ENCODE measurements around the gene UIMC1.

Gene UIMC1

DNA sequence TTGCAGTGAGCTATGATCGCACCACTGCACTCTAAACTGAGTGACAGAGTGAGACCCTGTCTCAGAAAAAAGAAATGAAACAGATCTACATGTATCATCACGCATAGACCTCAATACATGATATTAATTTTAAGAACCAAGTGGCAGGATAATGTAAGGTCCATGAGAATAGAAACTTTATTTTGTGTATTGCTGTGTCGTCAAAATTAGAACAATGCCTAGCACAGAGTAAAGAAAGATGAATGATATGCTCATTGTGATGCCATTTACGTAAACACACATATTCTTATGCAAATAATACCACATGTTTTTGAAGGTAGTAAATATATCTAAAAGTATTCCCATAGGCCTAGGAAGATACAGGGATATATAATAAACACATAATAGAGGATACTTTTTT lies 3.6 kb upstream of the UIMC1 start:
- TF ChIP-seq, protein P1, sequence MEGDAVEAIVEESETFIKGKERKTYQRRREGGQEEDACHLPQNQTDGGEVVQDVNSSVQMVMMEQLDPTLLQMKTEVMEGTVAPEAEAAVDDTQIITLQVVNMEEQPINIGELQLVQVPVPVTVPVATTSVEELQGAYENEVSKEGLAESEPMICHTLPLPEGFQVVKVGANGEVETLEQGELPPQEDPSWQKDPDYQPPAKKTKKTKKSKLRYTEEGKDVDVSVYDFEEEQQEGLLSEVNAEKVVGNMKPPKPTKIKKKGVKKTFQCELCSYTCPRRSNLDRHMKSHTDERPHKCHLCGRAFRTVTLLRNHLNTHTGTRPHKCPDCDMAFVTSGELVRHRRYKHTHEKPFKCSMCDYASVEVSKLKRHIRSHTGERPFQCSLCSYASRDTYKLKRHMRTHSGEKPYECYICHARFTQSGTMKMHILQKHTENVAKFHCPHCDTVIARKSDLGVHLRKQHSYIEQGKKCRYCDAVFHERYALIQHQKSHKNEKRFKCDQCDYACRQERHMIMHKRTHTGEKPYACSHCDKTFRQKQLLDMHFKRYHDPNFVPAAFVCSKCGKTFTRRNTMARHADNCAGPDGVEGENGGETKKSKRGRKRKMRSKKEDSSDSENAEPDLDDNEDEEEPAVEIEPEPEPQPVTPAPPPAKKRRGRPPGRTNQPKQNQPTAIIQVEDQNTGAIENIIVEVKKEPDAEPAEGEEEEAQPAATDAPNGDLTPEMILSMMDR (conservative IDR thresholded peaks at IDR 0.05; ENCODE audit: low read depth, low read length), result no peak
- Histone ChIP-seq H3K79me2 (ENCODE audit: insufficient read depth, low read depth) (peaks cover 8% of the 10 kb centered on the region), H2AFZ (ENCODE audit: low read depth) (no peak overlapping the region), H3K36me3 (ENCODE audit: insufficient read depth) (no peaks in the 10 kb centered on the region), H3K4me1 (ENCODE audit: low read depth, poor library complexity, severe bottlenecking) (peaks cover 9% of the 10 kb centered on the region), H3K27ac (no peak overlapping the region), H3K4me3 (IDR thresholded peaks at IDR 0.05; ENCODE audit: insufficient read depth, low read depth, low read length) (no peak overlapping the region), H4K20me1 (ENCODE audit: insufficient read depth) (peaks cover 3% of the 10 kb centered on the region; the same call in 1 of the 2 replicates), H3K9ac (no peak overlapping the region), H3K4me2 (no peak overlapping the region), H3K27me3 (ENCODE audit: insufficient read depth, low read depth) (no peaks in the 10 kb centered on the region)

DNA sequence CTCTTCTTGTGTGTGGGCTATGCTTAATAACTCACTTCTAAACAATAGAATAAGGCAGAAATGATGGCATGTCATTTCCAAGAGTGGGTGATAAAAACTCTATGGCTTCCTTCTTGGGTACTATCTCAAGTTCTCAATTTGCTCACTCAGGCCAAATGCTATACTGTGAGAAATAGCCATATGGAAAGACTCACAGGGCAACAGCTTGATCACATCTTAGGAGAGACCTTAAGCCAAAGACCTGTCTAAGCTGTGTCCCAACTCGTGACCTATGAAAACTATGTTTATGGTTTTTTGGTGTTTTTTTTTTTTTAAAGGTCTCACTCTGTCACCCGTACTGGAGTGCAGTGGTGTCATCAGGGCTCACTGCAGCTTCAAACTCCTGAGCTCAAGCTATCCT lies 2.1 kb upstream of the UIMC1 start:
- Histone ChIP-seq H3K4me2 (no peak overlapping the region), H3K4me1 (ENCODE audit: low read depth, poor library complexity, severe bottlenecking) (peaks cover 19% of the 10 kb centered on the region), H3K27ac (no peak overlapping the region), H3K9ac (no peak overlapping the region), H3K27me3 (ENCODE audit: insufficient read depth, low read depth) (no peaks in the 10 kb centered on the region), H3K4me3 (IDR thresholded peaks at IDR 0.05; ENCODE audit: insufficient read depth, low read depth, low read length) (no peak overlapping the region), H3K36me3 (ENCODE audit: insufficient read depth) (no peaks in the 10 kb centered on the region), H4K20me1 (ENCODE audit: insufficient read depth) (peaks cover 7% of the 10 kb centered on the region; the same call in 1 of the 2 replicates), H2AFZ (ENCODE audit: low read depth) (no peak overlapping the region), H3K79me2 (ENCODE audit: insufficient read depth, low read depth) (peaks cover 22% of the 10 kb centered on the region)
- TF ChIP-seq, protein P1 (conservative IDR thresholded peaks at IDR 0.05; ENCODE audit: low read depth, low read length), result no peak

DNA sequence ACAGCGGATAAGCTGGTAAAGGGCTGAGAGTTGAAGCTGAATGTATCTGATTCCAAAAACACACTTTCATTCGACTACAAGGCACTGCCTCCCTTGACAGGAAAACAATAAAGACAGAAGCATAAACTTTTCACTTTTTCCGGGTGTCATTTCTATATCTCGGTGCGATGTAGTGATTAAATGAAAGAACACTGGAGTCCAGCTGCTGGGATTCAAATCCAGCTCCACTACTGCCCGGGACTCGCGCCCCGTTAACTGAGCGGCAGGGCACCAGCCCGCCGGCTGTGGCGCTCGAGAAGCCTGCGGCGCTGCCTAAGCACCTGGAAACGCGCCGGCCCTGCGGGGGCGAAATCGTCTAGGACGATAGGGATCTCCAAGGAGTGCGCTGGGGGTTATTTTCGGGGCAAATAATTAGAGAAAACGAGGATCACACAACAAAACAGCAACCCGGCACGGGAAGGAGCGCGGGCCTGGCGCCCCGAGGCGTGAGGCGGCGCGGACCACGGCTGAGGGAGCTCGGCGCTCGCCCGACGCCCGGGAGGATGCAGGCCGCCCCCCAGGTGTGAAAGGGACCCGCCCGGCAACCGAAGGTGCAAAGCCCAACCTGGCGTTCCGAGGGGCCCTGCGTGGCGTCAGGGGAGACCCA lies 837 bp downstream of the UIMC1 start:
- peak overlapping the region; percentile 44 for H3K4me2 ChIP-seq
- H3K27me3 ChIP-seq (ENCODE audit: insufficient read depth, low read depth), result no peaks in the 10 kb centered on the region
- no peaks in the 10 kb centered on the region for H3K36me3 ChIP-seq (ENCODE audit: insufficient read depth)
- H3K4me3 ChIP-seq (IDR thresholded peaks at IDR 0.05; ENCODE audit: insufficient read depth, low read depth, low read length), result no peak overlapping the region
- peaks cover 15% of the 10 kb centered on the region for H3K4me1 ChIP-seq (ENCODE audit: low read depth, poor library complexity, severe bottlenecking)
- peak overlapping the region; percentile 64 for H3K27ac ChIP-seq
- peak overlapping the region; percentile 88 for H3K9ac ChIP-seq
- peaks cover 7% of the 10 kb centered on the region; the same call in 1 of the 2 replicates for H4K20me1 ChIP-seq (ENCODE audit: insufficient read depth)
- TF ChIP-seq, protein P1 (conservative IDR thresholded peaks at IDR 0.05; ENCODE audit: low read depth, low read length), result peak; percentile 30; the same call in 1 of the 2 replicates
- peaks cover 52% of the 10 kb centered on the region for H3K79me2 ChIP-seq (ENCODE audit: insufficient read depth, low read depth)
- H2AFZ ChIP-seq (ENCODE audit: low read depth), result peak overlapping the region; percentile 49; the same call in 1 of the 2 replicates

DNA sequence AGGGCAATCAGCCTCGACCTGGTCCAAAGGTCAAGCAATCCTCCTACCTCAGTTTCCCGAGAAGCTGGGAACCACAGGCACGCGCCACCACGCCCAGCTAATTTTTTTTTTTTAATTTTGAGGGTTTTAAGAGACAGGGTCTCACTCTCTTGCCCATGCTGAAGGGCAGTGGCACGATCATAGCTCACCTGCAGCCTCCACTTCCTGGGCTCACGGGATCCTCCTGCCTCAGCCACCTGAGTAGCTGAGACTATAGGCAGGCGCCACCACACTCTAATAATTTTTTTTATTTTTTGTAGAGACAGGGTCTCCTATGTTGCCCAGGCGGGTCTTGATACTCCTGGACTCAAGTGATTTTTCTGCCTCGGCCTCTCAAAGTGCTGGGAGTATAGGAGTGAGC lies 1.6 kb downstream of the UIMC1 start:
- H3K4me2 ChIP-seq, result peak overlapping the region; percentile 44
- H3K9ac ChIP-seq, result no peak overlapping the region
- H3K27me3 ChIP-seq (ENCODE audit: insufficient read depth, low read depth), result no peaks in the 10 kb centered on the region
- H3K79me2 ChIP-seq (ENCODE audit: insufficient read depth, low read depth), result peaks cover 59% of the 10 kb centered on the region
- no peak overlapping the region for H3K27ac ChIP-seq
- no peak overlapping the region for H2AFZ ChIP-seq (ENCODE audit: low read depth)
- TF ChIP-seq, protein P1 (conservative IDR thresholded peaks at IDR 0.05; ENCODE audit: low read depth, low read length), result no peak
- peaks cover 7% of the 10 kb centered on the region; the same call in 1 of the 2 replicates for H4K20me1 ChIP-seq (ENCODE audit: insufficient read depth)
- peaks cover 15% of the 10 kb centered on the region for H3K4me1 ChIP-seq (ENCODE audit: low read depth, poor library complexity, severe bottlenecking)
- no peaks in the 10 kb centered on the region for H3K36me3 ChIP-seq (ENCODE audit: insufficient read depth)
- H3K4me3 ChIP-seq (IDR thresholded peaks at IDR 0.05; ENCODE audit: insufficient read depth, low read depth, low read length), result no peak overlapping the region

Measured in KMS-11 (cell line).